BE2C (cell line): Measurements from ENCODE around the gene PACRG.
"Not testable (repeated sequence)": the region's sequence is repeated elsewhere in the genome, so short reads cannot be mapped to it uniquely, and the experiment has no call there.

ENCODE experiments used
- DNase-seq: peaks from one replicate; pipeline ENCODE4 v3.0.0-alpha.2; 2020
- H3K27me3 ChIP-seq: fragments of 250-450 bp; sonication (Bioruptor Pico); 2 replicates; pipeline ENCODE4 v1.5.1; 2020; ENCODE audit warnings: mild to moderate bottlenecking
- H3K36me3 ChIP-seq: fragments of 250-450 bp; sonication (Bioruptor Pico); 2 replicates; pipeline ENCODE4 v1.5.1; 2020; ENCODE audit warnings: mild to moderate bottlenecking
- H3K4me1 ChIP-seq: fragments of 250-450 bp; sonication (Bioruptor Pico); 2 replicates; pipeline ENCODE4 v1.5.1; 2020
- H3K4me3 ChIP-seq: 2 replicates; pipeline ENCODE4 v1.5.1; 2011; ENCODE audit warnings: low read depth, low read length
- H3K9me3 ChIP-seq: fragments of 250-450 bp; sonication (Bioruptor Pico); 2 replicates; pipeline ENCODE4 v1.5.1; 2020
- TF ChIP-seq, protein P1 (sequence below): IDR thresholded peaks from 2 replicates; pipeline ENCODE4 v1.5.1; 2012; ENCODE audit warnings: mild to moderate bottlenecking, low read depth, low read length

Gene PACRG

DNA sequence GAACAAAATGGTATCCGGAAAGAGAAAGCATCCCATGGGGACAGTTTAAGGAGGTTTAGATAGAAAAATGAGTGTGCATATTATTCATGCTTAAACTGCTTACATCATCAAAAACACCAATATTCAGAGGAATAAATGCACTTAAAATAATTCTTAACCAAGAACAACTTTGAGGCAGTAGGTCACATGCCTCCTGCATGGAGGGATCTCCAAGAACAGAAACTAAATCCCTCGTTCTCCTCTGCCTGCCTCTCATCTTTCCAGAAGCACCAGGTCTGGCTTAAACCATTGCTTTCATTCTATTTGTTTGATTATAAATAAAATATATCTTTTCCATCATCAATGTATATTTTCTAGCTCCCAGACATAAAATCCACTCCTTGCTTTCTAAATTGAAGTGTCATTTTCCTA is 583.2 kb downstream of the PACRG start:
- TF ChIP-seq, protein P1, sequence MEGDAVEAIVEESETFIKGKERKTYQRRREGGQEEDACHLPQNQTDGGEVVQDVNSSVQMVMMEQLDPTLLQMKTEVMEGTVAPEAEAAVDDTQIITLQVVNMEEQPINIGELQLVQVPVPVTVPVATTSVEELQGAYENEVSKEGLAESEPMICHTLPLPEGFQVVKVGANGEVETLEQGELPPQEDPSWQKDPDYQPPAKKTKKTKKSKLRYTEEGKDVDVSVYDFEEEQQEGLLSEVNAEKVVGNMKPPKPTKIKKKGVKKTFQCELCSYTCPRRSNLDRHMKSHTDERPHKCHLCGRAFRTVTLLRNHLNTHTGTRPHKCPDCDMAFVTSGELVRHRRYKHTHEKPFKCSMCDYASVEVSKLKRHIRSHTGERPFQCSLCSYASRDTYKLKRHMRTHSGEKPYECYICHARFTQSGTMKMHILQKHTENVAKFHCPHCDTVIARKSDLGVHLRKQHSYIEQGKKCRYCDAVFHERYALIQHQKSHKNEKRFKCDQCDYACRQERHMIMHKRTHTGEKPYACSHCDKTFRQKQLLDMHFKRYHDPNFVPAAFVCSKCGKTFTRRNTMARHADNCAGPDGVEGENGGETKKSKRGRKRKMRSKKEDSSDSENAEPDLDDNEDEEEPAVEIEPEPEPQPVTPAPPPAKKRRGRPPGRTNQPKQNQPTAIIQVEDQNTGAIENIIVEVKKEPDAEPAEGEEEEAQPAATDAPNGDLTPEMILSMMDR = no peak
- no peak for DNase-seq
- Histone ChIP-seq H3K36me3 (no peaks in the 10 kb centered on the region), H3K27me3 (no peaks in the 10 kb centered on the region), H3K4me3 (no peak overlapping the region), H3K4me1 (no peaks in the 10 kb centered on the region), H3K9me3 (no peaks in the 10 kb centered on the region)

DNA sequence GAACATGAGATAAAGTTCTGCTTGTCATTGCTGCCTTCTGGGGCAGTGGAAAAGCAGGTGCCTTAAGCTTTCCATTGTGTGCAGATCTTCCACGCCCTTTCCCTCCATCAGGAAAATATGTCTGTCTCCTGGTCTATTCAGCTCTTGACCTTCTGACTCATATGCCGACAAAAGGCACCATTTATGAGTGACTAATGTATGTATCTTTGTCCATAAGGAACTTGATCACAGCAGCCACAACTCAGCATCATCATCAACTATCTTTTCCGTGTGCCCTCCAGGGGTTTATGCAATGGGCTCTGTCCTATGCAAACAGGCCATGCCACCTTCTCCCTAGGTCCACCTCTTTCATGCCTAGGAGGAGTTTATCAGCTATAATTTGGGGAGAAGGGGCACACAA is 584.1 kb downstream of the PACRG start:
- TF ChIP-seq, protein P1 = no peak
- Histone ChIP-seq H3K4me3 (no peak overlapping the region), H3K36me3 (no peaks in the 10 kb centered on the region), H3K27me3 (no peaks in the 10 kb centered on the region), H3K9me3 (no peaks in the 10 kb centered on the region), H3K4me1 (no peaks in the 10 kb centered on the region)
- no peak for DNase-seq

DNA sequence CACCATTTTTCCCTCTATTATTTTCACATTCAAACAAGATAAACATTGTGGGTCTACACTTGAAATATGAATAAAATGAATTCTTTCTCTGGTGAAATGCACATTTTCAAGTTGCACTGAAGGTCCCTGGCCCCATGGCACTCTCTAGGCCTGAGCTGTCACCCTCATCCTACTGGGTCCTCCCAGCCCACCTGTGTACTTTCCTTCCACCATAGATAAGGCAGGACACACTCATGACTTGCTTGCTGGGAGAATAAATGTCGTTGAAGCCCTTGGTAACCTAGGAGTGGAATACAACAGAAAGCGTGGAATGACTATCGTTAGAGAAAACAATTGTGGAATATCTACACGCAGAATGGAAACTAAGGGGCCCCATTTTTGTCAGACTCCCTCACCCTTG is 585.8 kb downstream of the PACRG start:
- no peak for DNase-seq
- no peaks in the 10 kb centered on the region for H3K9me3 ChIP-seq
- no peak overlapping the region for H3K4me3 ChIP-seq
- TF ChIP-seq, protein P1 = no peak
- no peaks in the 10 kb centered on the region for H3K27me3 ChIP-seq
- H3K4me1 ChIP-seq = no peaks in the 10 kb centered on the region
- H3K36me3 ChIP-seq = no peaks in the 10 kb centered on the region

DNA sequence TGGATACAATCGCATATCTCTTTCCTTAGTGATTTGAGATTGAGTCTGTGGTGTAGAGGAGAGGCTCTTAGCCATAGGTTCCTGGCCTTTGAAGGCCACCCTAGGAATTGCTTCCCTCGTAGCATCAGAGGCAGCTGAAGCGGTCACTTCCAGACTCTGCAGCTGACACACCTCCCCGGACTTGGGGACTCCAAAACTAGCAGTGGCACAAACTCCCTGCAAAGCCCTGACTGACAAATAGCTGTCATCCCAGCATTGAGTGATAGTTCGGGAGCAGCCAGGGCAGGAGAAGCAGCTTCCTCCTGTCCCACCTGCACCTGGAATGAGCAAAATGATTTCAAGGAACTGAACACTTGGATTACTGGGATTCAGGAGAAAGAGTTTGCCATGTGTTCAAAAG is 586.2 kb downstream of the PACRG start:
- Histone ChIP-seq H3K4me3 (no peak overlapping the region), H3K4me1 (no peaks in the 10 kb centered on the region), H3K9me3 (no peaks in the 10 kb centered on the region), H3K36me3 (no peaks in the 10 kb centered on the region), H3K27me3 (no peaks in the 10 kb centered on the region)
- no peak for DNase-seq
- TF ChIP-seq, protein P1 = no peak

DNA sequence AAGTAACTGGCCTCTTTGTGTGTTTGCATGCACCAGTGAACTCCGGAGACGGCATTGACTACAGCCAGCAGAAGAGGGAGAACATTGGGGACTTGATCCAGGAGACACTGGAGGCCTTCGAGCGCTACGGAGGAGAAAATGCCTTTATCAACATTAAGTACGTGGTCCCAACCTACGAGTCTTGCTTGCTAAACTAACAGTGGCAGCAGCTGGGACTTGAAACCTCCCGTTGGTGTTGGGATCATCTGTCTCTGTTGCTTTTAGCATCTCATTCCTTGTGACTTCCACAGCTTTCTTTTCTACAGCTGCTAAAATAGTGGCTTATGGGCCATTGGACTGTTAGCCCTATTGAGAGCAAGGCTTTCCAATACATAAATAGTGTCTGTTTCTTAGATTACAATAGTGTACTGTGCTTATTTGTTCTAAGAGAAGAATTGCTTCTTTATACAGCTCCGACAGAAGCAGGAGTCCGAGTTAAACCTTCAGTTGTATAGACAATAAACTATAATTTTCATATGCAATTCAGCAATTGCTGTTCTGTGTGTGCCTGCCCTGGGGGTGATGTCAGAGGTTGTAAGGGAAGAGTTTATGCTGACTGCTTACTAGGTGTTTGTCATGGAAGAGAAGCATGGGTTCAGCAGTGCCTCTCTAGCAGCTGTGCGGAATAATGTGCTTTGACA is 587.2 kb downstream of the PACRG start:
- Histone ChIP-seq H3K36me3 (no peaks in the 10 kb centered on the region), H3K4me3 (no peak overlapping the region), H3K9me3 (no peaks in the 10 kb centered on the region), H3K27me3 (no peaks in the 10 kb centered on the region), H3K4me1 (no peaks in the 10 kb centered on the region)
- DNase-seq = no peak
- TF ChIP-seq, protein P1 = no peak

DNA sequence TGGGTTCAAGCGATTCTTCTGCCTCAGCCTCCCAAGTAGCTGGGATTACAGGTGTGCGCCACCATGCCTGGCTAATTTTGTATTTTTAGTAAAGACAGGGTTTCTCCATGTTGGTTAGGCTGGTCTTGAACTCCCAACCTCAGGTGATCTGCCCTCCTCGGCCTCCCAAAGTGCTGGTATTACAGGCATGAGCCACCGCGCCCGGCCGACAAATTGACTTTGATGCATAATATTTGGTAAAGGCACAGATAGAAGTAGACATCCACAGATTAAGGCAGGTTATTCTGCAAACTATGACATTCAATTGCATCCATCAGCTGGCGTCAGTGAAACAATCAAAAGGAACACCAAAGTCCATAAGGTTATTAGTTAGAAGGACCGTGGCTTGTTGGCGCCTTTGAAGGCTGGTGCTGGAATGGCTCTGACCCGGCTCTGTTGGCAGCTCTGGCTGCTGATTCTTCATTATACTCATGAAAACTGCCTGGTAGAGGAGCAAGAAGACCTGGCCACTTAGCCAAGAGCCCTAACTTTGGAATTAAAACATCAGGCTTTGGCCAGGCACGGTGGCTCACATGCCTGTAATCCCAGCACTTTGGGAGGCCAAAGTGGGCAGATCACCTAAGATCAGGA is 589.2 kb downstream of the PACRG start:
- not testable (repeated sequence) for H3K27me3 ChIP-seq, H3K4me1 ChIP-seq, H3K36me3 ChIP-seq, H3K9me3 ChIP-seq, DNase-seq, H3K4me3 ChIP-seq
